ENCODE results near the gene PKIB. TPM values are rescaled to one million over a fixed set of nuclear protein-coding genes. Genes with fewer than 3 reads are reported as not detected.
"Not testable (repeated sequence)": the region's sequence is repeated elsewhere in the genome, so short reads cannot be mapped to it uniquely, and the experiment has no call there.

The PKIB gene
- polyA plus RNA-seq, 2 of the 4 experiments (the other 2 are of a cell fraction), result 0.37 to 1.5 TPM

GRCh38 chr6:122580737-122581136 lies 29.5 kb upstream of the PKIB start:
- TF ChIP-seq KDM1A (IDR thresholded peaks at IDR 0.05; ENCODE audit: low read depth) (no peak), HOXB5 (CRISPR knock-in tag; IDR thresholded peaks at IDR 0.05) (no peak), FOSB (CRISPR knock-in tag; IDR thresholded peaks at IDR 0.05) (no peak), ATOH8 (CRISPR knock-in tag; IDR thresholded peaks at IDR 0.05; ENCODE audit: low read depth) (no peak), RFX5 (IDR thresholded peaks at IDR 0.05) (no peak), ELK1 (IDR thresholded peaks at IDR 0.05; ENCODE audit: low read depth, low read length) (no peak), EP300 (IDR thresholded peaks at IDR 0.05) (no peak), BCL3 (IDR thresholded peaks at IDR 0.05) (no peak), HDAC2 (IDR thresholded peaks at IDR 0.05) (no peak)
- FAIRE-seq, result no peak
- WGBS (ENCODE audit: missing lambda C conversion rate), result 18% methylated on average over 3 of the region's 3 CpGs
- Histone ChIP-seq H3K4me1 (no peaks in the 10 kb centered on the region), H3K27ac (no peak overlapping the region), H3K9me3 (no peaks in the 10 kb centered on the region), H3K4me3 (no peak overlapping the region), H3K4me2 (no peak overlapping the region)
- DNase-seq (ENCODE audit: low read depth in 1 of 2, low spot score in 1 of 2), result no peak
- ChIA-PET CTCF (no interaction called here), POLR2A (no interaction called here)
- ATAC-seq, result no peak

GRCh38 chr6:122589115-122589514 lies 21.1 kb upstream of the PKIB start:
- no peak for ATAC-seq
- no peak for FAIRE-seq
- no peak for DNase-seq (ENCODE audit: low read depth in 1 of 2, low spot score in 1 of 2)
- Histone ChIP-seq H3K4me1 (no peaks in the 10 kb centered on the region), H3K4me3 (no peak overlapping the region), H3K27ac (no peak overlapping the region), H3K4me2 (no peak overlapping the region), H3K9me3 (no peaks in the 10 kb centered on the region)
- ChIA-PET CTCF (no interaction called here), POLR2A (no interaction called here)
- WGBS (ENCODE audit: missing lambda C conversion rate), result 35% methylated on average over 1 of the region's 1 CpG
- TF ChIP-seq ZSCAN20 (CRISPR knock-in tag; IDR thresholded peaks at IDR 0.05), result no peak
- TF ChIP-seq FOSL2 (IDR thresholded peaks at IDR 0.05), result no peak
- TF ChIP-seq FOSL2 (CRISPR knock-in tag; IDR thresholded peaks at IDR 0.05), result 0 out of 2 replicates have a peak, but pooled peaks have one; percentile 6

- POLR2A ChIA-PET; ATAC-seq; H3K9me3 ChIP-seq; FAIRE-seq; H3K27ac ChIP-seq; H3K4me2 ChIP-seq; H3K4me3 ChIP-seq; DNase-seq (ENCODE audit: low read depth in 1 of 2, low spot score in 1 of 2); CTCF ChIA-PET; H3K4me1 ChIP-seq: not testable (repeated sequence)
- 17% methylated on average over 2 of the region's 2 CpGs for WGBS (ENCODE audit: missing lambda C conversion rate)
Measured at GRCh38 chr6:122598295-122598694, 11.9 kb upstream of the PKIB start.

GRCh38 chr6:122604676-122605075 lies 5.5 kb upstream of the PKIB start:
- CTCF ChIA-PET, result no interaction called here
- no peak for TF ChIP-seq ZFP36 (IDR thresholded peaks at IDR 0.05; ENCODE audit: borderline replicate concordance, partially characterized antibody)
- no peak for TF ChIP-seq TFCP2L1 (CRISPR knock-in tag; IDR thresholded peaks at IDR 0.05)
- no peak for TF ChIP-seq E2F6 (IDR thresholded peaks at IDR 0.05; ENCODE audit: borderline replicate concordance, low read depth)
- no peak for TF ChIP-seq PBX3 (IDR thresholded peaks at IDR 0.05)
- no peak for TF ChIP-seq ELK1 (IDR thresholded peaks at IDR 0.05; ENCODE audit: low read depth, low read length)
- no peak for TF ChIP-seq CEBPB (IDR thresholded peaks at IDR 0.05)
- TF ChIP-seq GATA3 (IDR thresholded peaks at IDR 0.05; ENCODE audit: borderline replicate concordance), result no peak
- TF ChIP-seq NR3C1 (IDR thresholded peaks at IDR 0.05), result no peak
- no peak for TF ChIP-seq REST (IDR thresholded peaks at IDR 0.05)
- no peak for TF ChIP-seq KDM1A (IDR thresholded peaks at IDR 0.05; ENCODE audit: low read depth)
- TF ChIP-seq EHF (CRISPR knock-in tag; IDR thresholded peaks at IDR 0.05), result no peak
- TF ChIP-seq SMC3 (IDR thresholded peaks at IDR 0.05), result no peak

More at GRCh38 chr6:122604676-122605075, 5.5 kb upstream of the PKIB start:
- ATAC-seq (no peak), FAIRE-seq (no peak), DNase-seq (ENCODE audit: low read depth in 1 of 2, low spot score in 1 of 2) (no peak)
- H3K4me3 ChIP-seq, result no peak overlapping the region
- no peak overlapping the region for H3K4me2 ChIP-seq
- no peaks in the 10 kb centered on the region for H3K4me1 ChIP-seq
- no peak overlapping the region for H3K27ac ChIP-seq
- POLR2A ChIA-PET, result no interaction called here
- H3K9me3 ChIP-seq, result no peaks in the 10 kb centered on the region

Data from A549 (cell line).